CD8-positive, alpha-beta memory T cell (primary cell): Measurements from ENCODE around the gene NFIB. TPM values are rescaled to one million over a fixed set of nuclear protein-coding genes. Genes with fewer than 3 reads are reported as not detected.

ENCODE experiments used
- CTCF ChIA-PET: fragments of 350-600 bp; sonication (Branson Sonifier 250); formaldehyde crosslinking; loops from one replicate; lab custom pipeline; 2021; ENCODE audit warnings: antibody characterized with exemption; lab: Charles Lee
- POLR2A ChIA-PET: fragments of 350-600 bp; sonication (Branson Sonifier 250); formaldehyde crosslinking; loops from one replicate; lab custom pipeline; 2021; ENCODE audit warnings: antibody characterized with exemption; lab: Charles Lee
- DNase-seq, 5 donors: peaks; one replicate each; pipeline versions ENCODE4 v3.0.0 to v3.0.0-alpha.2; 2020 to 2022; ENCODE audit warnings: mixed read lengths in 1 of 5
- H3K27ac ChIP-seq: one replicate; pipeline ENCODE4 v1.7.0; 2013; ENCODE audit warnings: low read depth, mild to moderate bottlenecking, low read length, moderate library complexity
- H3K27me3 ChIP-seq: 2 replicates; pipeline ENCODE4 v1.7.0; 2013; ENCODE audit warnings: low read length, mild to moderate bottlenecking; ENCODE audit not compliant: insufficient read depth, poor library complexity, severe bottlenecking
- H3K36me3 ChIP-seq: 2 replicates; pipeline ENCODE4 v1.7.0; 2013; ENCODE audit warnings: mild to moderate bottlenecking, low read length, moderate library complexity; ENCODE audit not compliant: insufficient read depth
- H3K4me1 ChIP-seq: 2 replicates; pipeline ENCODE4 v1.7.0; 2013; ENCODE audit warnings: mild to moderate bottlenecking, low read length, moderate library complexity; ENCODE audit not compliant: insufficient read depth
- H3K4me3 ChIP-seq: 2 replicates; pipeline ENCODE4 v1.7.0; 2013; ENCODE audit warnings: mild to moderate bottlenecking, low read length
- H3K9me3 ChIP-seq: 2 replicates; pipeline ENCODE4 v1.7.0; 2013; ENCODE audit warnings: mild to moderate bottlenecking, low read length
- H3K27ac Mint-ChIP-seq, 8 donors: one replicate each; pipeline ENCODE4 v1.8.0; 2020 to 2021; ENCODE audit warnings: mixed read lengths in 8 of 8, mild to moderate bottlenecking in 6 of 8, inconsistent platforms in 3 of 8, moderate library complexity in 3 of 8
- H3K27me3 Mint-ChIP-seq, 2 donors: one replicate each; pipeline ENCODE4 v1.8.0; 2020 to 2021; ENCODE audit warnings: mixed read lengths in 2 of 2, mild to moderate bottlenecking in 1 of 2, moderate library complexity in 1 of 2
- H3K36me3 Mint-ChIP-seq, 3 donors: one replicate each; pipeline ENCODE4 v1.8.0; 2020 to 2021; ENCODE audit warnings: mixed read lengths in 3 of 3, inconsistent platforms in 1 of 3, mild to moderate bottlenecking in 1 of 3
- H3K4me1 Mint-ChIP-seq, 3 donors: one replicate each; pipeline ENCODE4 v1.8.0; 2020 to 2021; ENCODE audit warnings: mixed read lengths in 3 of 3, inconsistent platforms in 1 of 3, mild to moderate bottlenecking in 1 of 3
- H3K4me3 Mint-ChIP-seq, 7 donors: one replicate each; pipeline ENCODE4 v1.8.0; 2020 to 2021; ENCODE audit warnings: mixed read lengths in 7 of 7, mild to moderate bottlenecking in 6 of 7, moderate library complexity in 4 of 7, inconsistent platforms in 2 of 7
- H3K9me3 Mint-ChIP-seq, 5 donors: one replicate each; pipeline ENCODE4 v1.8.0; 2020 to 2022; ENCODE audit warnings: mixed read lengths in 5 of 5, mild to moderate bottlenecking in 3 of 5, moderate library complexity in 2 of 5, inconsistent platforms in 1 of 5
- polyA plus RNA-seq: library from polyadenylated mRNA; unstranded; fragments of 300-500 nt; fragmentation: Illumina TruSeq; gene quantifications from one replicate; pipeline ENCODE4 v1.2.3, GENCODE V29; 2021
- total RNA-seq, 2 experiments: library from RNA; stranded (reverse); gene quantifications; one replicate each; pipeline ENCODE4 v1.2.3, GENCODE V29; 2021

The NFIB gene
- total and polyA plus RNA-seq, 3 experiments from 2014 or later, result not detected

DNA sequence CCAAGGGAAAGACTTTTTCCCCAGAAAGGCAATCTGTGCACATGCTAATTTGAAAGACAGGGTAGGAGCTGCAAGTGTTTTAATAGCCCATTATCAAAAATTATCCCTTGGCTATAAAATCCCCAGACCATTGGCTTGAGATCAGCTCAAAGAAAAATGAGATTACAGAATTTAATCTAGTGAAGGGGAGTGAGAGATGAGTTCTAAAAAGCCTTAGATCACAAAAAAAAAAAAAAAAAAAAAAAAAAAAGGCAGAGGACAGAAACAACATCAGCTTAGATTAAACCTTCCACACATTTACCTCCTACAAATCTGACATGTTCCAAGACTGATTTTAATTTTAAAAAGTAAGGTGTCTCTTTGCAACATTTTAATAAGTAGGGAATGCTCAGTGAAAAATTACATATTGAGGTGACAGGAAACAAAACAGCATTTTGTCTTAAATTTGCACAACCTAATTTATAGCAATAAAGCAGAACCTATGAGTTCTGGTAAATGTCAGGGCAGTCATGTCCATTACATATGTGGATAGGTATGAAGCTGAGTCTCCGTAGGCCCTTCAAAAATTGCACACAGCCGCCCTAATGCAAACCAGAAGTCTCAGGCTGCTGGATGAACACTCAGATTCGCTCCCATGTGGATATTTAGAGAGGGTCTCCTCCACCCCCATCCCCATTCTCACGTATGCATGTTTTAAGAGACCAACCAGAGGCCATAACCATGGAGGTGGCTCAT, 43.4 kb downstream of the NFIB start:
- Histone ChIP-seq H3K27ac (no peak overlapping the region), H3K4me3 (no peak overlapping the region), H3K4me1 (no peaks in the 10 kb centered on the region), H3K27me3 (peaks cover 3% of the 10 kb centered on the region), H3K36me3 (no peaks in the 10 kb centered on the region), H3K9me3 (no peaks in the 10 kb centered on the region)
- Mint-ChIP-seq H3K36me3 (no peaks in the 10 kb centered on the region), H3K4me3 (no peak overlapping the region), H3K9me3 (peaks cover 0 to 4% (median 0%) of the 10 kb centered on the region in 5 donors), H3K4me1 (peaks cover 3 to 11% (median 5%) of the 10 kb centered on the region in 3 donors), H3K27ac (peak overlapping the region in 1 of 8 donors; percentile 25), H3K27me3 (peaks cover 10 to 23% of the 10 kb centered on the region in 2 donors)
- CTCF ChIA-PET, result no interaction called here
- POLR2A ChIA-PET, result no interaction called here
- no peak for DNase-seq

DNA sequence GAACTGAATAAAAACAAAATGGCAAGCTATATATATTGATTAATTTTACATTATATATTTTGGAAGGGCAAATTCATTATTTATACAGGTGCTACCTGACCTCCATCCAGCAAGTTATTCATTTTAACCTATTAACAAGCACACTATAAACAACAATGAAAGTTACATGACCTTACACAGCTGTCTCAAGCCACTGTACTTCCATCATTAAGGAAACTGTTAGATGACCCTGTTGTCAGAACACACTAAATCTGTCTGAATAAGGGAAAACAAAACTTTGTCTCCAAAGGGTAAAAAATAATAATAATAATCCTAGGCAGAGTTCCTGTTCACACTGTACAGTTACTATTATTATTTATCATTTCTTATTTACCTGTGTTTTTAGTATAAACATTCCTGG, 44.0 kb downstream of the NFIB start:
- ChIA-PET CTCF (no interaction called here), POLR2A (no interaction called here)
- H3K36me3 Mint-ChIP-seq, result no peaks in the 10 kb centered on the region

GRCh38 chr9:14263707-14264483, 50.0 kb downstream of the NFIB start:
- H3K4me1 Mint-ChIP-seq, result no peaks in the 10 kb centered on the region
- H3K4me3 Mint-ChIP-seq, result no peak overlapping the region
- Histone ChIP-seq H3K4me1 (no peaks in the 10 kb centered on the region), H3K36me3 (no peaks in the 10 kb centered on the region), H3K27ac (no peak overlapping the region), H3K4me3 (no peak overlapping the region), H3K27me3 (no peaks in the 10 kb centered on the region), H3K9me3 (no peaks in the 10 kb centered on the region)
- ChIA-PET CTCF (no interaction called here), POLR2A (no interaction called here)
- no peaks in the 10 kb centered on the region for H3K36me3 Mint-ChIP-seq
- no peak overlapping the region for H3K27ac Mint-ChIP-seq
- H3K27me3 Mint-ChIP-seq, result peaks cover 4 to 7% of the 10 kb centered on the region in 2 donors
- no peak for DNase-seq
- H3K9me3 Mint-ChIP-seq, result peaks cover 0 to 4% (median 0%) of the 10 kb centered on the region in 5 donors

More for the DNA sequence above, 44.0 kb downstream of the NFIB start:
- Mint-ChIP-seq H3K9me3 (peaks cover 0 to 4% (median 0%) of the 10 kb centered on the region in 5 donors), H3K4me1 (peaks cover 3 to 11% (median 5%) of the 10 kb centered on the region in 3 donors), H3K4me3 (no peak overlapping the region), H3K27ac (no peak overlapping the region), H3K27me3 (peaks cover 10 to 18% of the 10 kb centered on the region in 2 donors)
- Histone ChIP-seq H3K36me3 (no peaks in the 10 kb centered on the region), H3K4me1 (no peaks in the 10 kb centered on the region), H3K9me3 (no peaks in the 10 kb centered on the region), H3K27ac (no peak overlapping the region), H3K27me3 (peaks cover 3% of the 10 kb centered on the region), H3K4me3 (no peak overlapping the region)
- DNase-seq, result no peak

- H3K4me3 Mint-ChIP-seq, result no peak overlapping the region
- no peak overlapping the region for H3K27ac Mint-ChIP-seq
- Histone ChIP-seq H3K4me3 (no peak overlapping the region), H3K4me1 (no peaks in the 10 kb centered on the region), H3K36me3 (no peaks in the 10 kb centered on the region), H3K27ac (no peak overlapping the region), H3K9me3 (no peaks in the 10 kb centered on the region), H3K27me3 (no peaks in the 10 kb centered on the region)
- no peaks in the 10 kb centered on the region for H3K9me3 Mint-ChIP-seq
- no peaks in the 10 kb centered on the region for H3K4me1 Mint-ChIP-seq
- peaks cover 4% of the 10 kb centered on the region in 2 donors for H3K27me3 Mint-ChIP-seq
- POLR2A ChIA-PET, result no interaction called here
- CTCF ChIA-PET, result no interaction called here
- H3K36me3 Mint-ChIP-seq, result no peaks in the 10 kb centered on the region
- DNase-seq, result no peak
Observed at GRCh38 chr9:14262827-14263226, 51.1 kb downstream of the NFIB start.

- H3K9me3 ChIP-seq, result no peaks in the 10 kb centered on the region
- no peaks in the 10 kb centered on the region for H3K4me1 Mint-ChIP-seq
- ChIA-PET CTCF (no interaction called here), POLR2A (no interaction called here)
- H3K4me3 Mint-ChIP-seq, result no peak overlapping the region
- no peak overlapping the region for H3K27ac Mint-ChIP-seq
- H3K9me3 Mint-ChIP-seq, result no peaks in the 10 kb centered on the region
- no peaks in the 10 kb centered on the region for H3K36me3 Mint-ChIP-seq
- no peaks in the 10 kb centered on the region for H3K36me3 ChIP-seq
- H3K4me1 ChIP-seq, result no peaks in the 10 kb centered on the region
- no peak for DNase-seq
- no peak overlapping the region for H3K27ac ChIP-seq
- no peak overlapping the region for H3K4me3 ChIP-seq
- H3K27me3 ChIP-seq, result no peaks in the 10 kb centered on the region
- peaks cover 4% of the 10 kb centered on the region in 2 donors for H3K27me3 Mint-ChIP-seq
Observed at GRCh38 chr9:14261616-14262015, 52.3 kb downstream of the NFIB start.

DNA sequence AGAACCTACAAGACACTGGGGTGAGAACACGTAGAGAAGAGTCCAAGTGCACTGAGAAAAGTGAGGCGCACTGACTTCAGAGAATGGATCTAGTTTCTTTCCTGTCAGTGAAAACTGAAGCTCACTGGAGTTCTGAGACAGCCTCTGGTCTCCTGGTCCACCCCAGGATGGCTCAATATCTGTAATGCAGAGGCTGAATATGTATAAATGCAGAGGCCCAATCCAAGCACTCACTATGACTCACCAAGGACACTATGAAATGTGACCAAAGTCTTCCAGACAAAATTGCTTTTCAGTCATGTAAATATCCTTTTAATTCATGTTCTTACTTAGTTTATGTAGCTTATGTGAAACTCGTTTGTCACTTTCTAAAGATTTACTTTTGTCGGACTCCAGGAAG, 53.8 kb downstream of the NFIB start:
- Histone ChIP-seq H3K4me3 (no peak overlapping the region), H3K4me1 (no peaks in the 10 kb centered on the region), H3K36me3 (no peaks in the 10 kb centered on the region), H3K9me3 (no peaks in the 10 kb centered on the region), H3K27me3 (no peaks in the 10 kb centered on the region), H3K27ac (no peak overlapping the region)
- Mint-ChIP-seq H3K4me1 (no peaks in the 10 kb centered on the region), H3K27ac (no peak overlapping the region), H3K9me3 (no peaks in the 10 kb centered on the region), H3K36me3 (no peaks in the 10 kb centered on the region), H3K4me3 (no peak overlapping the region), H3K27me3 (peaks cover 2 to 4% of the 10 kb centered on the region in 2 donors)
- no peak for DNase-seq
- POLR2A ChIA-PET, result no interaction called here
- CTCF ChIA-PET, result no interaction called here

DNA sequence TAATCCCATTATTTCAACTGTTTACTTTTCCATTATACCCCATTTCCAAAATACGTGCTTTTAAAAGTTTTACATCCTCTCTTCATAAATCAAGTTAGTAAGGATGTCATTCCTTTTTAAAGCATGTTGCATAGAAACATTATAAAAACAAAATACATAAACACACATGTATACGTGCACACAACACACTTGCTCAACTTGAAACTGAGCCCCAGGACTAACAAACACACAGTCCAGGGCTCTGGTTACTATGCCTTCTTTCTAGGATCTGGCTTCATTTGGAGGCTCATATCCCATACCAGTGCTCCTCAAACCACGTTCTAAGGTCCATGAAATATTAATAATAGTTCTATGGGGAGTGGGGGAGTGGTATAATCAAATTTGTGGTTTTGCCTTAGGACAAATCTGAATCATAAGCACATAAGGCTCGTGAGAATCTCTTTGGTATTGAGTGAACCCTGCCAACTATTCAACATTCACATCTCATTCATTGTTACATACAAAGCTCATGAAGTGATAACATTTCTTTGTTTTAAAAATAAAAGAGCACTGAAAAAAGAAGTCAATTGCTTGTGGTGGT, 55.2 kb downstream of the NFIB start:
- Mint-ChIP-seq H3K27ac (no peak overlapping the region), H3K4me1 (no peaks in the 10 kb centered on the region), H3K36me3 (no peaks in the 10 kb centered on the region), H3K4me3 (no peak overlapping the region), H3K9me3 (peaks cover 0 to 3% (median 0%) of the 10 kb centered on the region in 5 donors), H3K27me3 (peaks cover 2 to 4% of the 10 kb centered on the region in 2 donors)
- no peaks in the 10 kb centered on the region for H3K36me3 ChIP-seq
- no peaks in the 10 kb centered on the region for H3K9me3 ChIP-seq
- H3K27me3 ChIP-seq, result no peaks in the 10 kb centered on the region
- CTCF ChIA-PET, result no interaction called here
- DNase-seq, result no peak
- POLR2A ChIA-PET, result no interaction called here
- H3K4me3 ChIP-seq, result no peak overlapping the region
- H3K27ac ChIP-seq, result no peak overlapping the region
- H3K4me1 ChIP-seq, result no peaks in the 10 kb centered on the region

- DNase-seq, result no peak
- H3K36me3 Mint-ChIP-seq, result no peaks in the 10 kb centered on the region
- H3K27ac Mint-ChIP-seq, result no peak overlapping the region
- H3K9me3 Mint-ChIP-seq, result peaks cover 0 to 3% (median 0%) of the 10 kb centered on the region in 5 donors
- H3K27me3 ChIP-seq, result no peaks in the 10 kb centered on the region
- no peak overlapping the region for H3K4me3 ChIP-seq
- H3K36me3 ChIP-seq, result no peaks in the 10 kb centered on the region
- POLR2A ChIA-PET, result no interaction called here
- H3K27ac ChIP-seq, result no peak overlapping the region
- H3K4me1 Mint-ChIP-seq, result no peaks in the 10 kb centered on the region
- CTCF ChIA-PET, result no interaction called here
- no peaks in the 10 kb centered on the region for H3K4me1 ChIP-seq
- H3K4me3 Mint-ChIP-seq, result no peak overlapping the region
- peaks cover 2 to 6% of the 10 kb centered on the region in 2 donors for H3K27me3 Mint-ChIP-seq
- no peaks in the 10 kb centered on the region for H3K9me3 ChIP-seq
Observed at GRCh38 chr9:14258156-14258555, 55.8 kb downstream of the NFIB start.
